GM12864 (cell line): ENCODE data around the gene HS1BP3.

ENCODE experiments used
- DNase-seq: peaks from one replicate; pipeline ENCODE4 v3.0.0-alpha.2; 2011; ENCODE audit warnings: low read depth
- H3K4me3 ChIP-seq: 2 replicates; pipeline ENCODE4 v1.5.1; 2011; ENCODE audit warnings: mild to moderate bottlenecking, low read depth, low read length, control low read depth
- CTCF ChIP-seq: IDR thresholded peaks from 2 replicates; pipeline ENCODE4 v1.5.1; 2011; ENCODE audit warnings: low read depth, mild to moderate bottlenecking, moderate library complexity, low read length, control low read depth, inconsistent platforms; ENCODE audit errors: missing control alignments

Gene HS1BP3

DNA sequence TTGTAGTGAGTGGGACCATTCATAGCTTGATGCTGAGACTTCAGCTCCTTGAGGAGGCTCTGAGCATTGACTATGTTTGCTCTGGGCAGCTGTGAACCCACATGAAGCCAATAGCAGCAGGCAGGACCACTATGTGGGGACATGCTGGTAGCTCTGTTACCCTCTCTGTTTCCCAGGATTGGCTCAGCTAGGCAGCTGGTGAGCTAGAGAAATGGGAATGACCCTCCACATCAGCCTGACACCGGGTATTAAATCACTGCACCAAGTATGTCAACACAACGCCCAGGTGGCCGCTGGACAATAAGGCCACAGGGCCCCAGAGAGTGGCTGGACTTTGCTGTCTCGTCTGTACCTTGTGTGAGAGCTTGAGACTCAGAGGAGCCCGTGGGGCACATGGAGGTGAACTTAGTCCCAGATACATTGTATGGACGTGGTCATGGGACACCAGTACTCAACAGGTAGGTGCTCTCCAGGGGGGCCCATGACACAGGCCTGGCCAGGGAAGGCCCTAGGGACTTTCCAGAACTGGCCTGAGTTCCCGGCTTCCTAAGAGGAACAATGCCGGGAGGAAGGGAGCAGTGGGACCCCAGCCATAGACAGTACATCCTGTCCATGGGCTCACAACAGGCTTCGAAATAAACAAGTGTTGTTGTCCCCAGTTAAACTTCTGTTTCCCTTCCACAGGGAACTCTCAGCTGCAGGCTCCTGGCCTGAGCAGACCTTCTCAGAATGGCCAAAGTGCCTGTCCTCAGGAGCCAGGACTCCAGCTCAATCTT lies 35.2 kb downstream of the HS1BP3 start:
- DNase-seq: no peak
- no peak overlapping the region for H3K4me3 ChIP-seq
- no peak for TF ChIP-seq CTCF

GRCh38 chr2:20615068-20615465 lies 35.8 kb downstream of the HS1BP3 start:
- no peak for TF ChIP-seq CTCF
- no peak for DNase-seq
- no peak overlapping the region for H3K4me3 ChIP-seq

- TF ChIP-seq CTCF: no peak
- DNase-seq: no peak
Measured at GRCh38 chr2:20614201-20615067, 36.5 kb downstream of the HS1BP3 start.

GRCh38 chr2:20612925-20613916 lies 37.7 kb downstream of the HS1BP3 start:
- H3K4me3 ChIP-seq: no peak overlapping the region
- no peak for TF ChIP-seq CTCF
- no peak for DNase-seq

More at GRCh38 chr2:20614201-20615067, 36.5 kb downstream of the HS1BP3 start:
- no peak overlapping the region for H3K4me3 ChIP-seq

GRCh38 chr2:20611844-20612356 lies 39.0 kb downstream of the HS1BP3 start:
- TF ChIP-seq CTCF: no peak
- no peak overlapping the region for H3K4me3 ChIP-seq
- DNase-seq: no peak
